Left lung (tissue), 10 donors: ENCODE measurements around the gene RPS6KA6. TPM values are rescaled to one million over a fixed set of nuclear protein-coding genes. Genes with fewer than 3 reads are reported as not detected.
A peak's percentile ranks its signal among the peaks of the same experiment; 100 is the strongest.

Experiments used
- ATAC-seq: fragments of 200-7000 bp; cut with Tn5 transposase; one replicate; pipeline ENCODE4 v1.9.1; 2020; ENCODE audit warnings: moderate library complexity
- DNase-seq, 4 donors: peaks; one replicate each; pipeline ENCODE4 v3.0.0-alpha.2; 2013 to 2020
- H3K27ac ChIP-seq, 2 donors: fragments of 200-600 bp; sonication (generic) in 1 of 2; one replicate each; pipeline versions ENCODE4 v1.5.0 to v1.8.0; 2020 to 2021
- H3K27me3 ChIP-seq, 2 donors: fragments of 200-600 bp; sonication (generic) in 1 of 2; one replicate each; pipeline versions ENCODE4 v1.5.0 to v1.8.0; 2020 to 2021
- H3K36me3 ChIP-seq, 2 donors: fragments of 200-600 bp; sonication (generic) in 1 of 2; one replicate each; pipeline versions ENCODE4 v1.5.0 to v1.8.0; 2020 to 2021
- H3K4me1 ChIP-seq, 2 donors: fragments of 200-600 bp; one replicate each; pipeline ENCODE4 v1.8.0; 2021
- H3K4me3 ChIP-seq, 2 donors: fragments of 200-600 bp; sonication (generic) in 1 of 2; one replicate each; pipeline versions ENCODE4 v1.5.0 to v1.8.0; 2020 to 2021; ENCODE audit warnings: mild to moderate bottlenecking in 1 of 2
- H3K9me3 ChIP-seq, 2 donors: fragments of 200-600 bp; sonication (generic) in 1 of 2; one replicate each; pipeline versions ENCODE4 v1.5.0 to v1.8.0; 2020 to 2021
- intact Hi-C, 2 donors: fragments of 100-400 bp; cut with DNase I; formaldehyde crosslinking; loops; one replicate each; pipeline versions ENCODE4 v1.11.2 to v1.14.2; 2022
- polyA plus RNA-seq, 6 donors: library from polyadenylated mRNA; unstranded; fragments of 120-200 nt; gene quantifications; one replicate each; pipeline ENCODE4 v1.2.1, GENCODE V29; 2013; ENCODE audit not compliant: insufficient read length in 6 of 6
- total RNA-seq, 2 donors: library from RNA; stranded (reverse); fragmentation: NEBNext Ultra II Directional; extraction: Animal tissue kit (Norgen Biotek cat#: 25700); gene quantifications; one replicate each; pipeline ENCODE4 v1.2.1, GENCODE V29; 2021
- TF ChIP-seq, protein P1 (sequence below), 2 donors: fragments of 200-600 bp; sonication (generic) in 1 of 2; IDR thresholded peaks; one replicate each; pipeline versions ENCODE4 v1.5.0 to v1.8.0; 2021; ENCODE audit warnings: antibody characterized with exemption in 2 of 2
- donor health status: DM: no; HTN: yes; CAD: no.
- donor health status: DM: no; HTN: no; CAD: no.

Gene RPS6KA6
- total and polyA plus RNA-seq, 8 donors, result 1.9 to 12.0 (median 9.2) TPM

DNA sequence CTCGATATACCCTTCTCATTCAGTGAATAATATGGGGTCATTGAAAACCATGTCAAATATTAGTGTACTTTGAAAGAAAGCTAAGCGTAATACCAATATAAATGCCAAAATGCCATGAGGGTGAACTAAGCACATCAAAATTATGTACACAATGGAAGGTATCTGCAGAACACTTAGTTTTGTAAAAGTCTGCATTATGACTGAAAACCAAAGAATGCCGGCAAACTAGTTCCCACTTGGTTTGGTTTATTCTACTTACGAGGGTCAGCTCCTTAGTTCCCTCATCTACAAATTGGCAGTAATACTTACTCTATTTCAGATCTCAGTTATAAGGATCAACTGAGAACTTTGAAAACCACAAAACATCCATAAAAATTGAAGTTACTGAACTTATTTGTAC is 27.3 kb downstream of the RPS6KA6 start:
- H3K9me3 ChIP-seq, result no peaks in the 10 kb centered on the region
- peaks cover 0 to 3% of the 10 kb centered on the region in 2 donors for H3K27me3 ChIP-seq
- intact Hi-C loops, result no loop called here
- no peak for ATAC-seq
- H3K4me3 ChIP-seq, result no peak overlapping the region
- H3K27ac ChIP-seq, result no peak overlapping the region
- H3K4me1 ChIP-seq, result no peaks in the 10 kb centered on the region
- DNase-seq, result peak in 1 of 4 donors; percentile 5
- TF ChIP-seq, protein P1, sequence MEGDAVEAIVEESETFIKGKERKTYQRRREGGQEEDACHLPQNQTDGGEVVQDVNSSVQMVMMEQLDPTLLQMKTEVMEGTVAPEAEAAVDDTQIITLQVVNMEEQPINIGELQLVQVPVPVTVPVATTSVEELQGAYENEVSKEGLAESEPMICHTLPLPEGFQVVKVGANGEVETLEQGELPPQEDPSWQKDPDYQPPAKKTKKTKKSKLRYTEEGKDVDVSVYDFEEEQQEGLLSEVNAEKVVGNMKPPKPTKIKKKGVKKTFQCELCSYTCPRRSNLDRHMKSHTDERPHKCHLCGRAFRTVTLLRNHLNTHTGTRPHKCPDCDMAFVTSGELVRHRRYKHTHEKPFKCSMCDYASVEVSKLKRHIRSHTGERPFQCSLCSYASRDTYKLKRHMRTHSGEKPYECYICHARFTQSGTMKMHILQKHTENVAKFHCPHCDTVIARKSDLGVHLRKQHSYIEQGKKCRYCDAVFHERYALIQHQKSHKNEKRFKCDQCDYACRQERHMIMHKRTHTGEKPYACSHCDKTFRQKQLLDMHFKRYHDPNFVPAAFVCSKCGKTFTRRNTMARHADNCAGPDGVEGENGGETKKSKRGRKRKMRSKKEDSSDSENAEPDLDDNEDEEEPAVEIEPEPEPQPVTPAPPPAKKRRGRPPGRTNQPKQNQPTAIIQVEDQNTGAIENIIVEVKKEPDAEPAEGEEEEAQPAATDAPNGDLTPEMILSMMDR (IDR thresholded peaks at IDR 0.05), result no peak
- H3K36me3 ChIP-seq, result no peaks in the 10 kb centered on the region

DNA sequence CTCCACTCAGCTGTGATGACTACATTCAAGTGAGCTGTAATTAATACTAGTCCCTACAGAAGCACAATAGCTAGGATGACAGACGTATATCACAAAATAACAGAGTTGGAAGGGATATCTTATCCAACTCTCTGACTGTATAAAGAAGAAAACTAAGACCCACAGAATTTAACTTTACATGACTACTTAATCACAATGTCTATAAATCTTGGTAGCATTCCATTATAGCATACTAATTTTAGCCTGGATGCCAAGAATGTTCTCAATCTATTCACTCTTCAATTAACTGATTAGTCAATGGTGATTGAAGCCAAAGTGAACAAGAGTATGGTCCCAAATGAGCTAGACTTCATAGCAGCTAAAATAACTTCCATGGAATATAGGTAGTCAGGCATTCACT is 31.2 kb downstream of the RPS6KA6 start:
- TF ChIP-seq, protein P1 (IDR thresholded peaks at IDR 0.05), result no peak
- H3K4me3 ChIP-seq, result no peak overlapping the region

GRCh38 chrX:84155938-84156337 is 32.1 kb downstream of the RPS6KA6 start:
- TF ChIP-seq, protein P1 (IDR thresholded peaks at IDR 0.05), result no peak

More for the DNA sequence above, 31.2 kb downstream of the RPS6KA6 start:
- DNase-seq (no peak), ATAC-seq (no peak)
- no peaks in the 10 kb centered on the region for H3K4me1 ChIP-seq
- H3K36me3 ChIP-seq, result no peaks in the 10 kb centered on the region
- H3K9me3 ChIP-seq, result no peaks in the 10 kb centered on the region
- intact Hi-C loops, result no loop called here
- H3K27me3 ChIP-seq, result peaks cover 0 to 3% of the 10 kb centered on the region in 2 donors
- H3K27ac ChIP-seq, result no peak overlapping the region

DNA sequence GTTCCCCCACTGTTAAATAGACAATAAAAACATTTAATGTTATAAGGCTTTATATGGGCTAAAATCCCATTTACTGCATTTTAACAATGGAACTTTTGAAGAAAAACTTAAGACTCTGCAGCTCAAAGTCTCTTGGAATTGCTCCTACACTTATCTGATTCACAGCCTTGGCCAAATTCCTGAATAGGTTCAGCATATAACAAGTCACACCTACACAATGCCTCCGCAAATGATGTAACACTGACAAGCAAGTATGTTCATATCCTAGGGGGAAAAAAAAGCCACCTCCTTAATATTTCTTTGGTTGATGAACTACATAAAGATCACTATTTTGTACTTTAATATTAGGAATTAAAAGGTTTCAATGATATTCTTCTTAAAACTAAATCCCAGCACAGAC is 34.5 kb downstream of the RPS6KA6 start:
- no peaks in the 10 kb centered on the region for H3K36me3 ChIP-seq
- ATAC-seq (no peak), DNase-seq (no peak)
- no peaks in the 10 kb centered on the region for H3K27me3 ChIP-seq
- intact Hi-C loops, result no loop called here
- TF ChIP-seq, protein P1 (IDR thresholded peaks at IDR 0.05), result no peak
- H3K4me1 ChIP-seq, result no peaks in the 10 kb centered on the region
- no peak overlapping the region for H3K27ac ChIP-seq
- H3K9me3 ChIP-seq, result no peaks in the 10 kb centered on the region
- no peak overlapping the region for H3K4me3 ChIP-seq

More at GRCh38 chrX:84155938-84156337, 32.1 kb downstream of the RPS6KA6 start:
- intact Hi-C loops, result no loop called here
- Histone ChIP-seq H3K9me3 (no peaks in the 10 kb centered on the region), H3K27me3 (peaks cover 0 to 3% of the 10 kb centered on the region in 2 donors), H3K36me3 (no peaks in the 10 kb centered on the region), H3K27ac (no peak overlapping the region), H3K4me1 (no peaks in the 10 kb centered on the region), H3K4me3 (no peak overlapping the region)
- ATAC-seq (no peak), DNase-seq (no peak)

DNA sequence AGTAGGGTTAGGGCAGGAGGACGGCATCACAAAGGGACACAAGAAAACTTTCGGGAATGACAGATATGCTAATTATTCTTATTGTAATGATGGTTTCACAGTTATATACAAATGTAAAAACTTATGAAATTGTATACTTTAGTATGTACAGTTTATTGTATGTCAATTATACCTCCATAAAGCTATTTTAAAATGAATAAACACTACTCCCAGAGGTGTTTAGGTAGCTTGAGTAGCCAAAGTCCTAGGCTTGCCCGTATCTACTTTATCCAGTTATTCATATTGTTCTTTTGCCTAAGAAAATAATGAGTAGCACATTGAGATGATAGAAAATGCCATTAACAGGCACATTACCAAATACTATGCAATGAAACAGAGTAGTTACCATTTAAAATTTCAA is 43.0 kb downstream of the RPS6KA6 start:
- H3K27ac ChIP-seq, result no peak overlapping the region
- ATAC-seq (no peak), DNase-seq (no peak)
- TF ChIP-seq, protein P1 (IDR thresholded peaks at IDR 0.05), result no peak
- no peaks in the 10 kb centered on the region for H3K36me3 ChIP-seq
- no peak overlapping the region for H3K4me3 ChIP-seq
- no peaks in the 10 kb centered on the region for H3K4me1 ChIP-seq
- intact Hi-C loops, result no loop called here
- no peaks in the 10 kb centered on the region for H3K9me3 ChIP-seq
- H3K27me3 ChIP-seq, result no peaks in the 10 kb centered on the region
